Memory B cell (primary cell): ENCODE measurements around the gene SCIN.
A peak's percentile ranks its signal among the peaks of the same experiment; 100 is the strongest.

ENCODE experiments used
- ATAC-seq: fragments of 150-1000 bp; cut with Tn5 transposase; 2 replicates; pipeline ENCODE4 v1.10.0; 2021; ENCODE audit warnings: low read depth, mild to moderate bottlenecking, moderate library complexity
- DNase-seq, 2 donors: peaks; one replicate each; pipeline ENCODE4 v3.0.0; 2022; ENCODE audit warnings: low spot score in 2 of 2
- H3K27ac Mint-ChIP-seq: one replicate; pipeline ENCODE4 v1.8.0; 2022; ENCODE audit warnings: mild to moderate bottlenecking, moderate library complexity, mixed read lengths
- H3K27me3 Mint-ChIP-seq: one replicate; pipeline ENCODE4 v1.8.0; 2022; ENCODE audit warnings: mixed read lengths
- H3K36me3 Mint-ChIP-seq: one replicate; pipeline ENCODE4 v1.8.0; 2022; ENCODE audit warnings: mild to moderate bottlenecking, mixed read lengths
- H3K4me1 Mint-ChIP-seq: one replicate; pipeline ENCODE4 v1.8.0; 2022; ENCODE audit warnings: mixed read lengths
- H3K4me3 Mint-ChIP-seq: one replicate; pipeline ENCODE4 v1.8.0; 2022; ENCODE audit warnings: mild to moderate bottlenecking, moderate library complexity, mixed read lengths
- H3K9me3 Mint-ChIP-seq: one replicate; pipeline ENCODE4 v1.8.0; 2022; ENCODE audit warnings: mixed read lengths

Gene SCIN

DNA sequence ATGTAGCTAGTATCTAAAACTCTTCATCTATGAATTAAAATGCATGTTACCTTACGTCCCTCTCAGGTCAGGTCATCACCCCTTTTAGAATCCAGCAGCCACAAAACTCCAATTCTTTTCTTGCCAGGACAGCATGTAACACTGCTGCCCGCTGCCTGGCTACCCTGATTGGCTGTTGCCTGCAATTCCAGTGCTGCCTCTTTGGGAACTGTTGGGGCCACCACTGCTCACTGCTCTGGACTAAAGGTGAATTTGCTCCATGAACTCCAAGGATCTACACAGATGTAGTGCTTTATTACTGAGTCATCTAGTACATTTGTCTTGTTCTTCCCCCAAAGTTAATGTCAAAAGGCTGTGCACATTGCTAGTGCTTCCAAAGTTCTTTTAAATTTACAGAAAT is 40.4 kb downstream of the SCIN start:
- no peak for ATAC-seq
- Mint-ChIP-seq H3K4me1 (no peaks in the 10 kb centered on the region), H3K9me3 (no peaks in the 10 kb centered on the region), H3K27me3 (no peaks in the 10 kb centered on the region), H3K27ac (no peak overlapping the region), H3K4me3 (no peak overlapping the region), H3K36me3 (no peaks in the 10 kb centered on the region)
- DNase-seq, result no peak

DNA sequence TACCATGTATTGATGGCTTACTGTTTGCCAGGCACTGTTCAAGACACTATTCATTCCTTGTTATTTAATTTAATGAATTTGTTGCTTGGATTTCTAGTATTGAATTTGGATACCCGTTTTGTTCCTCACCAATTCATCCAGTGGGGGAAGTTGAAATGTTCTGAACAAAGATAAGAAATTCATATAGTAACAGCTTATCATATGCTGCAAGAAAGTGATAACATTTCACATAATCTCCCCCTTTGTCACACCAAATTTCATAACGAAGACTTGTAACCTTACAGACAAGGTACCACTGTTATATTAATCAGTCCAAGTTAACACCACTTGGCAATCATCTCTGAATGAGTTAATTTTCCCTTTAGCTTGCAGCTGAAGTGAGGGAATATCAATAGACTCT is 42.1 kb downstream of the SCIN start:
- Mint-ChIP-seq H3K27me3 (no peaks in the 10 kb centered on the region), H3K36me3 (no peaks in the 10 kb centered on the region), H3K9me3 (no peaks in the 10 kb centered on the region), H3K4me3 (no peak overlapping the region), H3K4me1 (no peaks in the 10 kb centered on the region), H3K27ac (no peak overlapping the region)
- DNase-seq (no peak), ATAC-seq (no peak)

DNA sequence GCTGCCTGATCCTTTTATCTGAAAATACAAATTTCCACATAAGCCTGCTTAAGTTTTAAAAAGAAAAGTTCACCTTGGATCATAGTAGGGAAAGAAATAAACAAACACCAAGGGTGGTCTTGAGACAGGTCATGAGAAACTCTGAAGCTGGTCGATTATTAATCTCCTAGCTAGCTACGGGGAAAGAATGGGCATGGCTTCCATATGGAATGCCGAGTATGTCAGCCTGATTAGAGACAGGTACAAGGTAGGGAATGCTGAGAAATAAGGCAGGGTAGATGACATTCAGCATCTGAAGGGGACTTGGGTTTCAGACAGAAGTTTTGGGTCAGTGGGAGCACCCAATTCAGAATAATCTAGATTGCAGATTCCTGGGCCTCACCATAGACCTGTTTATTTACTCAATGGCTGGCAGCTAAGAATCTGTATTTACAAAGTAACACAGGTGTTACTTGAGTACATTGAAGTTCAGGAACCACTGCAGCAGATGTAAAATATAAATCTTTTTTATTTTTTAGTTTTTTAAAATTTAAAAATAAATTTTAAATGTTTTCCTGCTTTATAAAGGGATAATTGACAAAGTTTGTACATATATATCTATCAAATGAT is 49.0 kb downstream of the SCIN start:
- Mint-ChIP-seq H3K36me3 (no peaks in the 10 kb centered on the region), H3K27ac (no peak overlapping the region), H3K27me3 (no peaks in the 10 kb centered on the region), H3K4me1 (no peaks in the 10 kb centered on the region), H3K9me3 (no peaks in the 10 kb centered on the region), H3K4me3 (no peak overlapping the region)
- DNase-seq (no peak), ATAC-seq (no peak)

DNA sequence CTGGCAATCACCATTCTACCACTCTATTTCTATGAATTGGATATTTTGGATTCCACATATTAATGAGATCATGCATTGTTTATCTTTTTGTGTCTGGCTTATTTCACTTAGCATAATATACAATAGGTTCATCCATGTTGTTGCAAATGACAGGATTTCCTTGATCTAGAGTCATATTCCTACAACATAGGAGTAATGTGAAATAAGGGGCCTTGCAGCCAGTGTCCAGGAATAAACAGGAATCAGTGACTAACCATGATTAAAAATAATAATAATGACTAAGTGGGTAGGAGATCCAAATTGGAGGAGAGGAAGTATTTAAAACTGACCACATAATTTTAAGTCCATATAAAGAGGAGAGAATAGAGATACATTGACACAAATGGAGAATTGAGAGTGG is 49.9 kb downstream of the SCIN start:
- Mint-ChIP-seq H3K27ac (no peak overlapping the region), H3K4me3 (no peak overlapping the region), H3K36me3 (no peaks in the 10 kb centered on the region), H3K27me3 (no peaks in the 10 kb centered on the region), H3K4me1 (no peaks in the 10 kb centered on the region), H3K9me3 (no peaks in the 10 kb centered on the region)
- ATAC-seq (no peak), DNase-seq (no peak)

DNA sequence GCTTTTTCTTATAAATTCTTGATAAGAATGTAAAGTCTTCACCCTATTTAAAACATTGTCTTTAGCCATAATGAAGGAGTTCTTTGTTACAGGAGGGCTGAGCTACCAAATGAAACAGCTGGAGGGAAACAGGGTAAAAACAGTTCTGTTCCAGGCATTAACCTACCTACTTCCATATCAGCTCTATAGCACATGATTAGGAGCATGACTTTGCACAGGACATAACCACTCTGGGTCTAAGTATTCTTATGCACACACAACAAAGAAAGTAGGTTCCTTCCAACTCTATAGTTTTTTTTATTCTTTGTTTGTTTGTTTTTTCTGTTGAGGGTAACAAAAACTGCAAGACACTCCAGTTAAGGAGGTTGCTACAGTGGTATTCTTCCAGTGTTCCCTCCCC is 52.7 kb downstream of the SCIN start:
- H3K27ac Mint-ChIP-seq, result no peak overlapping the region
- no peak for DNase-seq
- no peaks in the 10 kb centered on the region for H3K4me1 Mint-ChIP-seq
- H3K9me3 Mint-ChIP-seq, result no peaks in the 10 kb centered on the region
- ATAC-seq, result no peak
- no peak overlapping the region for H3K4me3 Mint-ChIP-seq
- peaks cover 3% of the 10 kb centered on the region for H3K27me3 Mint-ChIP-seq
- H3K36me3 Mint-ChIP-seq, result no peaks in the 10 kb centered on the region

DNA sequence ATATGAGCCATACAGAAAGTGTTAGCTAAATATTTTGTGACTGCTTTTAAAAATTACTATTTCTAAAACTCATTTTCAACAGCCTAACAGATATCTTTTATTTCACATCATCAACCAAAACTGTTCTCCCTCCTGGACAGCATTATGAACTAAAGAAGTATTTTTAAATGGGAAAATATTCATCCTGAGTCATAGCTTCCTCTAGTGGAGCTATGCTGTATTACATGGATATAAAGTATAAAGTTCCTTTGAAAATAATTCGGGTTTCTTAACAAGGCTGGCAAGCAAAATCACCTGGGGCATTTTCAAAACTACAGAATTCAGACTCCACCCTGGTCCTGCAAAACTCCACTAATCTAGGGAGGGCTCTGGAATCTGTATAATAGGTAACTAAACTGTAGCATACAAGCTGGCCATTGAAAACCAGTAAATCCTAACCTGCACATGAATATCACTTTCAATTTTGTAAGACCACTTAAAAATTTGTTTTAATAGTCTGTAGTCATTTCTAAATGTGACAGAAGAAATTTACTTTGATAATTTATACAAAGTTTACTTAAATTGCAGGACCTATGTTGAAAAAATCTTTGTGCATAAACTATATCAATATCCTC is 53.5 kb downstream of the SCIN start:
- Mint-ChIP-seq H3K9me3 (no peaks in the 10 kb centered on the region), H3K36me3 (no peaks in the 10 kb centered on the region), H3K4me3 (no peak overlapping the region), H3K4me1 (no peaks in the 10 kb centered on the region), H3K27ac (no peak overlapping the region), H3K27me3 (peaks cover 3% of the 10 kb centered on the region)
- ATAC-seq (no peak), DNase-seq (no peak)

DNA sequence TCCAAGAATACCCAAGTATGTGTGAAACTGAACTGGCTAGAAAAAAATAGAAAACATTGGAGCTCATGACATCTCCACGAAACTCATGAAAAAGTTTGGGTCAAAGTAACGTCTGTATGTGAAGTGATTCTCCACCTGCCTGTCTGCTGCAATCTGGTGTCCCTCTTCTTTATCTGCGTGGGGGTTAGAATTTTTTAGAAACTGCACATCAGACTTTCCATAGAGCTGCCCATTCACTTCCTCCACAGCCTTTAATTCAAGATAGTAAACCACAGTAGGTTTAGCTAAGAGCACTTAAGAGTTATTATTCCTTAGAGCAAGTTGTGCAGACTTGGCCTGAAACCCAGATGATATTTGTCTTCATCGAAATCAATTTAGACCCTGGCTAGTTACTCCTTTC is 55.3 kb downstream of the SCIN start:
- Mint-ChIP-seq H3K4me1 (no peaks in the 10 kb centered on the region), H3K27ac (no peak overlapping the region), H3K27me3 (peaks cover 3% of the 10 kb centered on the region), H3K4me3 (no peak overlapping the region), H3K9me3 (no peaks in the 10 kb centered on the region), H3K36me3 (no peaks in the 10 kb centered on the region)
- ATAC-seq (no peak), DNase-seq (no peak)

DNA sequence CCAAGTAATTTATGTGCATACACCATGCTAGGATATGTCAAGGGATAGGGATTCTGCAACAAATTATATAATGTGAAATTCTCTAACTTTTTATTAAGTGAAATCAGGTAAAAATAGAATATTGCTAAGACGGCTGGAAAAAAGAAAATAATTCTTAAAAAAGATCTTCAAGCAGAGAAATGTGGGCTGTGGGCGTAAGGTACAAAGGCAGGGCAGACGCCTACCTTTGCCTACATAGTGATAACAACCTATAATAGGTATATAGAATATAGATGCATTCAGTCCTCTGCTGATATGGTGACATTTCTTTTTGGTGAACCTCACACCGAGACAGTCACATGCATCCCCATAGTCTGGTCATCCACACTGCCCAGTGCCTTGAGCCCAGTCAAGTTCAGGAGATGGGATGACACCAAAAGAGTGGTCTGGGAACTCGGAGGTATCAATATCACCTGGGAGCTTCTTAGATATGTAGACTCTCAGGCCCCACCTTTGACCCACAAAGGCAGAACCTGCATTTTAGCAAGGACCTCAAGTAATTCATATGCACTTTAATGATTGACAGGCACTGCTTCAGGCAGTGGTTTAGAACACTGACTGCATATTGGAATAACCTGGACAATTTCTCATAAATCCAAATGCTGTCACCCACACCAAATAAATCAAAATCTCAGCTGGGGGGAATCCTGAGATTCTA is 59.4 kb downstream of the SCIN start:
- Mint-ChIP-seq H3K4me3 (no peak overlapping the region), H3K36me3 (no peaks in the 10 kb centered on the region), H3K4me1 (no peaks in the 10 kb centered on the region), H3K27ac (no peak overlapping the region), H3K9me3 (no peaks in the 10 kb centered on the region), H3K27me3 (peaks cover 7% of the 10 kb centered on the region)
- DNase-seq, result no peak
- no peak for ATAC-seq

DNA sequence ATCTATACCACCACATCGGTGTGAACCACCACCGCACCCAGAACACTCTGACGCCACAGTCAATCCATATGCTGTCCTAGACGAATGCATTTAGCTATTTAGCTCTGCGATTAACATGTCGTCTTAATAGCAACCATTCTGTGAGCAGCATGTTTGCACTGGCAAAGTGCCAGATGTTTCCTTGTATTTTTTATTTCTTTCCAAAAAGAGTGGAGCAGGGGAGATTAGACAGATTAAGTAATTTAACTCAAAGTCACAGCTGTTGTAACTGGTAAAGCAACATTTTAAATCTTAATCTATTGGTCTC is 59.9 kb downstream of the SCIN start:
- Mint-ChIP-seq H3K4me1 (no peaks in the 10 kb centered on the region), H3K27me3 (peaks cover 7% of the 10 kb centered on the region), H3K36me3 (no peaks in the 10 kb centered on the region), H3K4me3 (no peak overlapping the region), H3K9me3 (no peaks in the 10 kb centered on the region), H3K27ac (no peak overlapping the region)
- DNase-seq, result no peak
- no peak for ATAC-seq

DNA sequence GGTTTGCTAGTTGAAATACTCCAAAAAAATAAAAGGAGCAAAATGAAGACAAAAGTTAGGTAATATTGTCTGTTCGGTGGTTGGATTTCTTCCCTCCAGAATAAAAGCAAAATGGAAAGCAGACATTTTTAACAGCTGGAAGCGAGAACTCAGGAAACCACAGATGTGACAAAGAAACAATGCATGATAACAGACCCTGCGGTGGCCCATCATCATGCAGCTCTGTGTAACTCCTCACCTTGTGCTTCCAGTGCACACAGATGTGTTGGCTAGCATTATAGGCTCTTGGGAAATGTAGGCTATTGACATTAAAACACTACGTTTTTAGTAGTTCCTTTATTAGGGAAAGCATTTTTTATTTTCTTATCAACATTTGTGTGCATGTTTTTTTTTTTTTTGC is 63.1 kb downstream of the SCIN start:
- no peak overlapping the region for H3K27ac Mint-ChIP-seq
- peaks cover 14% of the 10 kb centered on the region for H3K4me1 Mint-ChIP-seq
- no peaks in the 10 kb centered on the region for H3K36me3 Mint-ChIP-seq
- no peak for ATAC-seq
- H3K4me3 Mint-ChIP-seq, result no peak overlapping the region
- H3K27me3 Mint-ChIP-seq, result peaks cover 4% of the 10 kb centered on the region
- H3K9me3 Mint-ChIP-seq, result no peaks in the 10 kb centered on the region
- DNase-seq, result no peak

DNA sequence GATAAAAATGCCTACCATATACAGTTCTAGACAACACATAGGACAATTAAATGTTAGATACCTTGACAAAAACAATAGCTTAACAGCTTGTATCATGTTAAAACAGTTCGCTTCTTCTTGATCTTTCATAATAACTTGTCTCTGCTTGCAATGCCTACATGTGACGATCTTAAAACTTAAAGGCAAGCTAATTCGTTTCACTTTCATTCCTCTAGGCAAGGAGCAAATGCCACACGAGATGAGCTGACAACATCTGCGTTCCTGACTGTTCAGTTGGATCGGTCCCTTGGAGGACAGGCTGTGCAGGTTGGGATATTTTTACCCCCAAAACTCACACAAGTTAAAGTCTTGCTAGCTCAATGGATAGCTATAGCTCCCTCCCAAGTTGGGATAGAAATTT is 65.3 kb downstream of the SCIN start:
- Mint-ChIP-seq H3K4me3 (peak overlapping the region; percentile 72), H3K36me3 (no peaks in the 10 kb centered on the region), H3K9me3 (no peaks in the 10 kb centered on the region), H3K4me1 (peaks cover 16% of the 10 kb centered on the region), H3K27me3 (peaks cover 4% of the 10 kb centered on the region), H3K27ac (peak overlapping the region; percentile 62)
- DNase-seq, result no peak
- ATAC-seq, result peak; percentile 43

DNA sequence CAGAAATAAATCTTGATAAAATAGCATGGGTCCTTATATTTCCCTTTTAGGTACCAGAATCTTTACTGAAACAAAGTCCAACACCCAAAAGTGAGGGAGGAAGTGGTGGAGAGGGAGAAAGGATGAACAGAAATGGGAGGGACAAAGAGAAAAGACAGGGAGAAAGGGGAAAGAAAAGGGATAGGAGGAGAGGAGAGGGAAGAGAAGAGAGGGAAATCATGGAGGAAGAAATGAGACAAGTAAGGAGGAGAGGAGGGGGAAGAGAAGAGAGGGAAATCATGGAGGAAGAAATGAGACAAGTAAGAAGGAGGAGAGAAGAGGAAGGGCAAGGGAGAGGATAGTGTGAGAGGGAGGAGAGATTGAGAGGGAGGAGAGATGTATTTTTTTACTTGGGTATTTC is 66.8 kb downstream of the SCIN start:
- peaks cover 16% of the 10 kb centered on the region for H3K4me1 Mint-ChIP-seq
- DNase-seq, result no peak
- no peak for ATAC-seq
- no peaks in the 10 kb centered on the region for H3K36me3 Mint-ChIP-seq
- H3K4me3 Mint-ChIP-seq, result no peak overlapping the region
- H3K27ac Mint-ChIP-seq, result peak overlapping the region; percentile 6
- no peaks in the 10 kb centered on the region for H3K9me3 Mint-ChIP-seq
- H3K27me3 Mint-ChIP-seq, result peaks cover 4% of the 10 kb centered on the region

DNA sequence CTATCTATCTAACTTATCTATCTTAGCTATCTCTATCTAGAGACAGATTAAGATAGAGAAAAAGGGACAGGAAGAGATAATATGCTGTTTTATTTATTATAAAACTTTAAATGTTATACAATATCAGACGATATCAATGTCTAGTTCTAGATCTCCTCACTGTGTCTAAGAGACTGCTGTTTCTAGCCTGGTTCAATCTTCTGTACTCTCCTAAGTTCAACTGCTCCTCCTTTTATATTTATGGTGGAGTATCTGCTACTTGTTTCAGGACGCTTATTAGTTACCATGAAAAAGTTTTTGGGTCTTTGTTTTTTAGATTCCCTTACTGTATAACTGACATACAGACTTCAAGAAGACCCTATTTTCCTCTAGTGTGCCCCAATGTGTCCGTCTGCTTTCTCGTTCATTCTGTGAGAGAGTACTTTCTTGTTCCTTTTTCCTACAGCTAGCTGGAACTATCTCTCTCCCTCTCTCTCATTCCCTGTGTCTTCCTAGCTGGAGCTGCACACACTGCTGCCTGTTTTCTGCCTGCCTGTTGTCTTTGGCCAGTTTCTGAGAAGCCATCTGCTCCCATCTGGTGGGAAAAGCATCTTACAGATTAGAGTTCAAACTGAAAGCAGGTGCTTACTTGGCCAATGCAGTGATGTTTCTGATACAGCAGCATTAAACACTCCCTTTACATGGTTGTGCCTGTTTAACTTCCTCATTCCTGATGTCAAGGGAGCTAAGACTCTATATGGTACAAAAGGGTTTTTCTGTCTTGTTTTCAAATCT is 67.5 kb downstream of the SCIN start:
- Mint-ChIP-seq H3K27me3 (no peaks in the 10 kb centered on the region), H3K4me3 (peak overlapping the region; percentile 76), H3K4me1 (peaks cover 16% of the 10 kb centered on the region), H3K27ac (peak overlapping the region; percentile 88), H3K9me3 (no peaks in the 10 kb centered on the region), H3K36me3 (no peaks in the 10 kb centered on the region)
- ATAC-seq (peak; percentile 85), DNase-seq (no peak)

DNA sequence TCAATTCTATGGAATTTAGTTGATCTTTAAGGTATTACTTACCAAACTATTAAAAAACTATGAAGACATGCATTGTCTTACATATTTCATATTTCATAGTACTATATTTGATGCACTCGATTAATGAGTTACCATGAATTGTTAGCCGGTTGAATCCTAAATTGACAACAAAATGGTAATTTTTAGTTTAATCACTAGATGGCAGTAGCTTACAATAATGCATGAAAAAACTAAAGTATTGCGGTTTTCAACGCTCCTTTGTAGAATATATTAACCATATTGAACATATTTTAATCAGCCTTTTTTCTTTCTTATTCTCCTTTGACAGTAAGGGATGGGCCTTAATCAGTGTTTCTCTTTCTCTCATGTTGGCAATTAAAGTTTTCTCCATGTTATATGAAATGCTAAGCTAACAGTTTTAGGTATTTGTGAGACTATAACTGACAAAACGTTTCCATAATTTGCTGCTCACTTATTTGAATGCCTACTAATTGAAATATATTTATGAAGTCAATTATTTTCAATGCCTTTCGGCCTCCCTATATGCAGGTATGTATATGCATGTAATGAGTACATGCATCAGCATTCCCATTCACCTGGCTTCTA is 68.4 kb downstream of the SCIN start:
- Mint-ChIP-seq H3K27ac (no peak overlapping the region), H3K9me3 (no peaks in the 10 kb centered on the region), H3K4me1 (peaks cover 16% of the 10 kb centered on the region), H3K36me3 (no peaks in the 10 kb centered on the region), H3K27me3 (no peaks in the 10 kb centered on the region), H3K4me3 (peak overlapping the region; percentile 31)
- ATAC-seq, result peak; percentile 46
- DNase-seq, result peak in 1 of 2 donors; percentile 46
